HFFc6 (cell line): Measurements from ENCODE around the gene C5orf22. TPM values are rescaled to one million over a fixed set of nuclear protein-coding genes. Genes with fewer than 3 reads are reported as not detected.
A peak's percentile ranks its signal among the peaks of the same experiment; 100 is the strongest.

Experiments used
- DNase-seq: peaks from one replicate; pipeline ENCODE4 v3.0.0-alpha.2; 2018
- H3K27ac Mint-ChIP-seq: 2 replicates; pipeline ENCODE4 v1.8.0; 2020; ENCODE audit warnings: mild to moderate bottlenecking, mixed read lengths
- H3K27me3 Mint-ChIP-seq: 2 replicates; pipeline ENCODE4 v1.8.0; 2021; ENCODE audit warnings: mild to moderate bottlenecking, moderate library complexity, mixed read lengths; ENCODE audit not compliant: insufficient read depth
- H3K36me3 Mint-ChIP-seq: 2 replicates; pipeline ENCODE4 v1.8.0; 2021; ENCODE audit warnings: low read depth, mixed read lengths
- H3K4me1 Mint-ChIP-seq: 2 replicates; pipeline ENCODE4 v1.8.0; 2020; ENCODE audit warnings: low read depth, mixed read lengths
- H3K4me3 Mint-ChIP-seq: 2 replicates; pipeline ENCODE4 v1.8.0; 2020; ENCODE audit warnings: mild to moderate bottlenecking, moderate library complexity, mixed read lengths
- H3K9me3 Mint-ChIP-seq: 2 replicates; pipeline ENCODE4 v1.8.0; 2020; ENCODE audit warnings: mild to moderate bottlenecking, mixed read lengths
- CTCF ChIP-seq: fragments of 200-600 bp; sonication (generic); IDR thresholded peaks from 2 replicates; pipeline ENCODE4 v1.5.0; 2021; ENCODE audit warnings: antibody characterized with exemption, mild to moderate bottlenecking
- total RNA-seq, 6 experiments: library from RNA; stranded (reverse); fragmentation: NEBNext Ultra II Directional; extraction: Animal tissue kit (Norgen Biotek cat#: 25700); gene quantifications; 2 replicates in 1 of 6; 3 replicates in 5 of 6; pipeline ENCODE4 v1.2.3, GENCODE V29; 2021

Gene C5orf22
- total RNA-seq, 6 experiments from 2014 or later, result 18.7 to 23.7 (median 20.6) TPM

DNA sequence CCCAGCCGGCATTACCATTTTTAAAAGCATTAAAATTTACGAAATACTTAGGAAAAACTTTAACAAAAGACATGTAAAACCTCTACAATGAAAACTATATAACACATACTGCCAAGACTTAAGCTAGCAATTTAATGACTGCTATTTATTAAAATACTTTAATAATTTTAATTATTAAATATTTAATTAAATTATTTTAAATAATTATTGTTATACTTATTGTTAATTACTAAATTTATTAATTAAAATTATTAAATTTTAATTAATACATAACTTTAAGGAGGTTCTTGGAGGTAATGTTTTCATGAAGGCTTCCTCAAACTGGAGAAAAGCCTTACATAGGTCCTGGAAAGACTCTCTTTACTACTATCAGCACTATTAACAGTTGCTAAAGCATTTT, 47.5 kb downstream of the C5orf22 start:
- H3K36me3 Mint-ChIP-seq, result no peaks in the 10 kb centered on the region
- no peak overlapping the region for H3K4me3 Mint-ChIP-seq
- DNase-seq, result no peak
- H3K9me3 Mint-ChIP-seq, result no peaks in the 10 kb centered on the region
- H3K27ac Mint-ChIP-seq, result no peak overlapping the region
- H3K27me3 Mint-ChIP-seq, result peaks cover 17% of the 10 kb centered on the region
- TF ChIP-seq CTCF, result no peak
- H3K4me1 Mint-ChIP-seq, result no peaks in the 10 kb centered on the region

DNA sequence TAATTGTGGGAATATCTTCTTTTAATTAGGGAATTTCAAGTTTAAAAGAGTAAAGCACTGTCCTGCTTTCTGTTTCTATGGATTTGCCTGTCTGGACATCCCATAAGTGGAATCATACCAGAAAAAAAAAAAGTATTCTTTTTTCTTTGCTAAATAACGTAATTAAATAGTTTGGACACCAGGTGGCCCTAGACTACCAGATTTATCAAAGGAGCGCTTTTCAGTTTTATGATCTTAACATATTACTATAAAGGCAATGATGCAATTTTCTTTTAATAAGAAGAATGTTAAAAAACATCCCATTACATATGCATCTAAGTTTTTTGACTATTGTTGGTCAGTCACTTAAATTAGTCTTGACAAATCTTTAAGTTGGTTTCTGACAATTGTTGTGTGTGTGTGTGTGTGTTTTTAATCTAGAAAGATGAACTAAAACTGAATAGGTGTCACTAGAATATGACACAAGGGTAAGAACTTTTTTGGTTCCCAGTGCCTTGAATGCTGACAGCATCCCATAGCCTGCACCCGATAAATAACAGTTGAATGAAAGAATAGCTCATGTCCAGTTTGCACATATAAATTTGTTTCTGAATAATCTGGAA, 49.5 kb downstream of the C5orf22 start:
- Mint-ChIP-seq H3K36me3 (no peaks in the 10 kb centered on the region), H3K4me3 (no peak overlapping the region), H3K27ac (no peak overlapping the region), H3K4me1 (peaks cover 14% of the 10 kb centered on the region), H3K9me3 (no peaks in the 10 kb centered on the region), H3K27me3 (peaks cover 14% of the 10 kb centered on the region)
- DNase-seq, result peak; percentile 21
- peak; percentile 85 for TF ChIP-seq CTCF

DNA sequence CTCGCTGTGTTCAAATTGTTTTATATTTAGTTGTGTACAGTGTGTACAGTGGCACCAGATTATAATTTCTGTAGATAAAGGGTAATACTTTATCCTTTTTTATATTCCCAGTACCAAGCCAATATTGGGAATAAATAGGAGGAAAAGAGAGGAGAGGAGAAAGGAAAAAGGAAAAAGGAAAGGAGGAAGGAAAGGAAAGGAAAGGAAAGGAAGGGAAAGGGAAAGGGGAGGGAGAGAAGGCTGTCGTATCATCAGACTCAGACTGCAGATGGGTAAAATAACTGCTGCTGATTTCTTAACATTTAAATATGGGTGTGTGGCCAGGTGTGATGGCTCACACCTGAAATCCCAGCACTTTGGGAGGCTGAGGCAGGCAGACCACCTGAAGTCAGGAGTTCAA, 51.0 kb downstream of the C5orf22 start:
- no peak overlapping the region for H3K27ac Mint-ChIP-seq
- peaks cover 16% of the 10 kb centered on the region for H3K27me3 Mint-ChIP-seq
- H3K4me3 Mint-ChIP-seq, result no peak overlapping the region
- no peaks in the 10 kb centered on the region for H3K9me3 Mint-ChIP-seq
- H3K36me3 Mint-ChIP-seq, result no peaks in the 10 kb centered on the region
- no peak for TF ChIP-seq CTCF
- peaks cover 15% of the 10 kb centered on the region for H3K4me1 Mint-ChIP-seq
- DNase-seq, result no peak

DNA sequence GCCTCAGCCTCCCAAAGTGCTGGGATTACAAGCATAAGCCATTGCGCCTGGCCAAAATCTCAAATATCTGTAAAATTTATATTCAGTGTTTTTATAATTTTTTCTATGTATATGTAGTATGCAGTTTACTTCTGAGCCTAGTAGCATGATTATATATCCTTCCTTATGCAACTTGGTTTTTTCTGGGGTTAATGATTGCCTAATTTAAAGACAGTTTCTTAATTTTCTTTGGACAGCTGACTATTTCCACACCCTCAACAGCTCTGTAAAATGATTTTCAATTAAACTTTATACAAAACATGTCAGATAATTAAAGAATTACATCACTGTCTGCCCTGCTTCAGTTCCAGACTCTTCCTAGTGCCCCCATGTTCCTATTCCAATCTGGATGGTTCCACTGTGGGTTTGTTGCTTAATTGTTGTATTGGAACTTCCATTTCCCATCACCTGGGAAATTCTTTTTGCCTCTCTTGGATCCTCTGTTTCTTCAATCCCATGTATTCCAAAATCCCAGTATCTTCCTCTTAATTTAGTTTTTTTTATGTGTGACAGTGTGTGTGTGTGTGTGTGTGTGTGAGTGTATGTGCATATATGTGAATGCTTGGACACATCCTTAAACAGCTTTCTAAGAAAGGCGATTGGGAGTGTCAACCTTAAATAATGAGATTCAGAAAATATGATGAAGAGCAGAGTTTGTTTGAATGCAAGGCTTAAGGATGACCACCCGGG, 53.2 kb downstream of the C5orf22 start:
- Mint-ChIP-seq H3K9me3 (no peaks in the 10 kb centered on the region), H3K36me3 (no peaks in the 10 kb centered on the region), H3K27ac (no peak overlapping the region), H3K4me3 (peak overlapping the region; percentile 3; the same call in 1 of the 2 replicates), H3K27me3 (peaks cover 18% of the 10 kb centered on the region), H3K4me1 (peaks cover 15% of the 10 kb centered on the region)
- TF ChIP-seq CTCF, result no peak
- DNase-seq, result no peak

DNA sequence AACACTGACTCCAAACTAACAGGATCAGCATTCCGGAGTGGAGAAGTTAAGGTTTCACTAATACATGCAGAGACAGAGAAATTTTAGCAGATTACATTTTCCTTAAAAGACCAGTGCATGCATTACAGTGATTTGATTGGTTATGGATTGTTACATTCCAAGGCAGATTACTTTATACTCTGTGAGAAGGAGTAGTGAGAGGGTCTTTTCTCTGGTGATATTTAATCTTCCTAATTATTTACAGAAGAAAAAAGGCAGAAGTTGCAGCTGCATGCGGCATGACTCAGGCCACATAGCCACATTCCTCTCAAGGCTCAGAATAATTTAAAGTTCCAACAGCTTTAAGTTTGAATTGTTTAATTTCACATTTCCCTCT, 53.8 kb downstream of the C5orf22 start:
- Mint-ChIP-seq H3K4me1 (peaks cover 15% of the 10 kb centered on the region), H3K4me3 (peak overlapping the region; percentile 3), H3K27ac (no peak overlapping the region), H3K36me3 (no peaks in the 10 kb centered on the region), H3K27me3 (peaks cover 17% of the 10 kb centered on the region), H3K9me3 (no peaks in the 10 kb centered on the region)
- TF ChIP-seq CTCF, result no peak
- no peak for DNase-seq
